GM12865 (cell line): ENCODE data around the gene DNAJC6.

ENCODE experiments used
- DNase-seq: peaks from one replicate; pipeline ENCODE4 v3.0.0; 2010; ENCODE audit warnings: low read depth
- H3K4me3 ChIP-seq: 2 replicates; pipeline ENCODE4 v1.5.1; 2011; ENCODE audit warnings: mild to moderate bottlenecking, low read depth, low read length, control low read depth
- TF ChIP-seq, protein P1 (sequence below): IDR thresholded peaks from 2 replicates; pipeline ENCODE4 v1.5.1; 2011; ENCODE audit warnings: low read length, control low read depth, low read depth, inconsistent platforms; ENCODE audit not compliant: insufficient read depth; ENCODE audit errors: missing control alignments

Gene DNAJC6

DNA sequence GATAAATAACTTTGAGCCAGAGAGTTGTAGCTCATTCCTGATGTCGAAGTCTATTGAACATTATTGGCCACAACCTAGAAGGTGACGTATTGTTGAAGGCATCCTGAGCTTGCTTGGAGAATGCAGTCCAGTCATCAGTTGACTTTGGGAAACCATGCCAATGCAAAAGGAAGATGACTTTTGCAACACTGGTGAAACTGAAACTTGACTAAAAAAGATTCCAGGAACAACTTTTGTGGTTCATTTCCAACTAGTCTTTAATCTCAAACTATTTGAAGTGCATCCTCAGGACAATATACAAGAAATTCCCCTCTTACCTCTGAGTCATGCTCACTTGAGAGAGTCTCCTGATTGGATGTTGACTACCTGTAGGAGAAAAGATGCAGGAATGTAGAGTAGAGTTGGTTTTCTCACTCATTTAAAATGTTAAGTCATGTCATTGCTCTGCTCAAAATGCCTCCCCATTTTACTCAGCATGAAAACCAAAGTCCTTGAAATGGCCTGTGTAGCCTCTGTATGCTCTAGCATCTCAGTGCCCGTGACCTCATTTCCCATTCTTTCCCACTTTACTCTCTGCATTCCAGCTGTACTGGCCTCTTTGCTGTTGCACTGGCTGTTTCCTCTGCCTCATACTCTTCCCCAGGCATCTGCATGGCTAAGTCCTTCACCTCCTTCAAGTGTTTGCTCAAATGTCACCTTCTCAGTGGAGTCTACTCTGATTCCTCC is 86.7 kb downstream of the DNAJC6 start:
- peak; percentile 20 for DNase-seq

GRCh38 chr1:65398083-65398482 is 88.7 kb downstream of the DNAJC6 start:
- DNase-seq: no peak
- TF ChIP-seq, protein P1, sequence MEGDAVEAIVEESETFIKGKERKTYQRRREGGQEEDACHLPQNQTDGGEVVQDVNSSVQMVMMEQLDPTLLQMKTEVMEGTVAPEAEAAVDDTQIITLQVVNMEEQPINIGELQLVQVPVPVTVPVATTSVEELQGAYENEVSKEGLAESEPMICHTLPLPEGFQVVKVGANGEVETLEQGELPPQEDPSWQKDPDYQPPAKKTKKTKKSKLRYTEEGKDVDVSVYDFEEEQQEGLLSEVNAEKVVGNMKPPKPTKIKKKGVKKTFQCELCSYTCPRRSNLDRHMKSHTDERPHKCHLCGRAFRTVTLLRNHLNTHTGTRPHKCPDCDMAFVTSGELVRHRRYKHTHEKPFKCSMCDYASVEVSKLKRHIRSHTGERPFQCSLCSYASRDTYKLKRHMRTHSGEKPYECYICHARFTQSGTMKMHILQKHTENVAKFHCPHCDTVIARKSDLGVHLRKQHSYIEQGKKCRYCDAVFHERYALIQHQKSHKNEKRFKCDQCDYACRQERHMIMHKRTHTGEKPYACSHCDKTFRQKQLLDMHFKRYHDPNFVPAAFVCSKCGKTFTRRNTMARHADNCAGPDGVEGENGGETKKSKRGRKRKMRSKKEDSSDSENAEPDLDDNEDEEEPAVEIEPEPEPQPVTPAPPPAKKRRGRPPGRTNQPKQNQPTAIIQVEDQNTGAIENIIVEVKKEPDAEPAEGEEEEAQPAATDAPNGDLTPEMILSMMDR: no peak
- no peak overlapping the region for H3K4me3 ChIP-seq

More for the DNA sequence above, 86.7 kb downstream of the DNAJC6 start:
- no peak overlapping the region for H3K4me3 ChIP-seq
- TF ChIP-seq, protein P1: no peak

DNA sequence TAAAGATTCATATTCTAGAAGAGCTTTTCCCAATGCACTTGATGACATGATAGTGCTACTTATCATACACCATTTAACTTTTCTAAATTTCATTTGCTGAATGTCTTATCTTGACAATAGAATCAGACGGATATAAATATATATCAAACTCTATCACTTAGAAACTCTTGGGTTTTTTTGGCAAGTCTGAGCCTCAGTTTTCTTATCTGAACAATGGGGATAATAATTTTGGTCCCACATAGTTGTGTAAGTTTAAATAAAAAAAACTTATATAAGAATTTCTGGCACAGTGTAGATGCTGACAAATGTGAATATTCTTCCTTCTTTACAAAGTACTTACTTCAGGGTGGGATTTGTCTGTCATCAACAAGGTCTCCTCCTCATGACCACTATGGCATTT is 89.7 kb downstream of the DNAJC6 start:
- TF ChIP-seq, protein P1: no peak
- DNase-seq: no peak
- H3K4me3 ChIP-seq: no peak overlapping the region

GRCh38 chr1:65401612-65402011 is 92.3 kb downstream of the DNAJC6 start:
- DNase-seq: no peak
- TF ChIP-seq, protein P1: no peak
- no peak overlapping the region for H3K4me3 ChIP-seq

GRCh38 chr1:65404941-65405340 is 95.6 kb downstream of the DNAJC6 start:
- TF ChIP-seq, protein P1: no peak
- H3K4me3 ChIP-seq: no peak overlapping the region
- no peak for DNase-seq

- no peak overlapping the region for H3K4me3 ChIP-seq
- DNase-seq: no peak
- TF ChIP-seq, protein P1: no peak
Measured at GRCh38 chr1:65407877-65408276, 98.5 kb downstream of the DNAJC6 start.

DNA sequence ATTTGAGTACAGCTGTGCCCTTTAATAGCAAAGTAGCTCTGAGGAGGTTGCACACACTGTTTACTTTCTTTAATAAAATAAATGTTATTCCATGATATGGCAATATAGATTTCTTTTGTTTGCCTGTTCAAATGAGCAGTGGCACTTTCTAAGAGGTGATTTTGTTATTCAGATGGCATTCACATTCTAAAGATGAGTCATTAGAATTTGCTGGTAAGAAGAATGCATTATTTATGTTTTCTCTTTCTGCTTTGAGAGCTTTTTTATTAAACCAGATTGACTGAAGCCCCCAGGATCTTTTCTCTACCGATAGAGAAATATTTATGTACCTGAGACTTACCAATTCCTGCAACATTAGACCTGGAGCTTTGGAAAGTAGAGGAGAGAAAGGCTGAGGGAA is 100.0 kb downstream of the DNAJC6 start:
- DNase-seq: no peak
- no peak overlapping the region for H3K4me3 ChIP-seq
- TF ChIP-seq, protein P1: no peak
